HG03097 (cell line): ENCODE measurements around the gene PLEKHH1.
"Not testable (repeated sequence)": the region's sequence is repeated elsewhere in the genome, so short reads cannot be mapped to it uniquely, and the experiment has no call there.

Source experiments
- ATAC-seq: cut with Tn5 transposase; IDR thresholded peaks from one replicate; pipeline ENCODE4 v1.9.1; 2021; ENCODE audit not compliant: unreplicated experiment, low FRiP score

Gene PLEKHH1

DNA sequence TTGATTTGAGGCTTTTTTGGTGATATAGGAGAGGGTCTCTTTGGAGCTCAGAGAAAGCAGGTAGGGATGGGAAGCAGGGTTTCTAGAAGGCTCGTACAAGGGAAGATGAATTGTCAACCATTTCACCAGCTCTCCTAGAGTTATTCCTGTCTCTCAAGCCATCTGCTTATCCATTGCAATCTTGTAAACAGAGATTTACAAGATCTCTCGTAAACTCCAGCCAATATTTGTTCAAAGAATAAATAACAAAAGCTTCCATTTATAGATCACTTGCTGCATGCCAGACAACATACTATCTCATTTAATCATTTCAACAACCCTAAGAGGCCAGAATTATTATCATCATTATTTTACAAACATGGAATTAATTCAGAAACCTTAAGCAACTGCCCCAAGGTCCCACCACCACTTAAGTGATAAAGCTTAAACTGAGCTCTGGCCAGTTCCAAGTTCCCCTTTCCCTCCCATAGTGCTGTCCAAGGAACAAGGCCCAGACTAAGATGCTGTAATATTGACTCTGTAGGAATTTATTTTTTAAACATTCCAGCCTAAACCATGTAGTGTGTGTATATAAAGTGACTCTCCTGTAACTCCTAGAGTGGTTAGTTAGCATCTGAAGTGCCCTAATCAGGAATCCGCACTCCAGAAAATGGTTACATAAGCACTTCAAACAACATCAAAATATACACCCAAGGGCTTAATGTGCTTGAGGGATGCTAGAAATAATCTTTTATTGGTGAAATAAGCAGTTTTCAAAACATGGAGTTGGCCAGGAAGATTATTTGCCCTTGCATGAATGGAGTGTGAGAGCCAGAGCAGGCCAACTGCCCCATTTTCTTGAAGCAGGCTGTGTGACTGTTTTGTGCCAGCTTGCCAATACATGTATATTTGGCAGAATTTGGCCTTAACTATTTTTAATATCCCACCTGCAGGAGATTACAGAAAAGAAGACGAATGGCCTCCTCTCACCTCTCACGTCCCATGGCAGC lies 2.8 kb upstream of the PLEKHH1 start:
- no peak for ATAC-seq

DNA sequence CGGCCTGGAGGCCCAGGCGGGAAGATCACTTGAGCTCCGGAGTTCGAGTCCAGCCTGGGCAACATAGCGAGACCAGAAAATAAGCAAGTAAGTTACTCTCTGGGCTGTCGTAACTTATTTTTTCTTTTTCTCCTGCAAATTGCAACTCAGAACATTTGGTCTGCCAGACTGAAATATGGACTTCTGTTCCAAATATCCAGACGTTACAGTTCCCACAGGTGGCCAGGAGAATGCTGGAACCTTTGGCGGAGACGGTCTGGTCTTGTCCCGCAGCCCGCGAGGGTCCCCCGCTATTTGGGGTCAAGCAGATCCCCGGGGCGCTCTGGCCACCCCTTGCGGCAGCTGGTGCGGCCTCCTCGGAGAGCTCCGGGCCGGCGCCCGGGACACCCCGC lies 488 bp upstream of the PLEKHH1 start:
- no peak for ATAC-seq

DNA sequence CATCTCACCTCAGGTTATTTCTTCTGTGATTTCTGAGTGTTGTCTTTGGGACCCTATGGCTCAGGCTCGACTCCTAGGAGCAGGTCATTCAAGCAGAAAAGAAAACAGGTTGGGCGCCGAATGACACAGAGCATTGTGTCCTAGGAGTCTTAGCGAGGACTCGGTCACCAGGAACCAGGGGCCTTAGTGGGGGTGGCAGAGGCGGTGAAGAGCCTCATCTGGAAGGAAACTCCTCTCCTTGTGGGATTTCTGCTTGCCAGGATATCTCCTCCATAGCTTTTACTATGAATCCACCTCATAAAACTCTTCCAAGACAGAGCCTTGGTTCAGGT lies 630 bp downstream of the PLEKHH1 start:
- ATAC-seq = no peak

DNA sequence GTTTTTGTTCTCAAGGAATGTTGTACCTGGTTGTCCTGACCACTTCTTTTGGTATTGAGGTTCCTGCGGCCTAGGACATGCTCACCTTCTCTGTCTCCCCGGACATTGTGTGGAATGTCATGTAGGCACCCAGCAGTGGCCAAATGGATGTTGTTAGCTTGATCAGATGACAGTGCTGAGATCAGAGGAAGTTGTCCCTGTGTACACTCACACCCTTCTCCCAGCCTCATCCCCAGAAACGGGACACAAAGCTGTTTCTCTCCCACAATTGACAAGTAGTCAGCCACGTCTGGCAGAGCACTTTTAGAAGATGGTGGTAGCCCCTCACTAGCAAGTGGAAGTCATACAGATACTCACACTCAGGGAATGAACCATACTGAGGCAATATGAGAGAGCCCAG lies 3.0 kb downstream of the PLEKHH1 start:
- no peak for ATAC-seq

DNA sequence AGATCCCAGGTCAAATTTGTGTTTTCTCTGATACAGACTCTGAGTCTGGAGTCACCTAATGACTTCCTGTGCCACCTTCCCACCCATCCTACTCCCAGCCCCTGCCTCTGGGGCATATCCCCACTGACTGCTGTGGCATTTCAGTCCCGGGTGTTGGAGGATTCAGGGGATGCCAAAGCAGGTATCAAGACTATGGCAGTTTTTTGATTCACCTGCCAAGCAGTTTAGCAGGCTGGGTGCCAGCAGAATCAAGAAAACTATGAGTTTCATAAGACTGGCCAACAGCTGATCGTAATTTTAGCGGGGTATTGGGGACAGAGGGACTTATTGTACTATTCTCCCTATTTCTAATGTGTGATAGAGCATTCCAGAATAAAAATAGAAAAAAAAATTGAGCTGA lies 4.6 kb downstream of the PLEKHH1 start:
- no peak for ATAC-seq

DNA sequence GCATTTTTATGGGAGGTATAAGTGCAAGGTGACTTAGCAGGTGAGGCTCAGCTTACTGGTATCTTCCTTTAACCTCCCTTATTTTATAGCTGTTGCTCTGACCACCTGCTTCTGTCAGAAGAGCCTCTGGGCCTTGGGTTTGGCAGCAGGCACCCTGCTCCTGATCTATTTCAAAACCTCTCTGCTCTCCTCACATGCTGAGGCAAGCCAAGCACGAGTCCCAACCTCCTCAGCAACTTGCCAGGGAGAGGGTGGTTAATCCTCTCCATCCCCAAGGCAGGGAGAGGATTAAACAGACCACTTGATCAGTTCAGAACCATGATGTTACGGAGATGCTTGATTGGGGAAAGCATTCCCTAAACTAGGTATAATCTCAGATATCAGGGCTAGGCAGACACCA lies 5.4 kb downstream of the PLEKHH1 start:
- ATAC-seq = no peak

DNA sequence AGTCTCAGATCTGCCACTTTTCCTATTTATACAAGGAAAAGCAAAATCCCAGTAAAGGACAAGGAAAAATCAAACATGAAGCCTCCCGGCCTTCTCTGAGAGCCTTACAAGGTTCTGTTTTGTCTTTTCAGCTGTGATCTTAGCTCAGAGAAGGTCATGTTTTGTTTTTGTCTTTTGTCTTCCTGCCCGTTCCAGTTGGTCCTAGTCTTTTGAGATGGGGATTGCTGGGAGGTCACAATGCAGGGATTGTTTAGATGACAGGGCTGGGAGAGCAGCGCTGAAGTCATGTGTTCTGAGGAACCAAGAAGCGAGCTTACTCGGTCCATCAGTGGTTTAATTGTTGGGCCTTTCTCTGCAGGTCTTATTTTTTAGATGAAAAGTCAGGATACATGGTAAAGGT lies 6.0 kb downstream of the PLEKHH1 start:
- no peak for ATAC-seq

DNA sequence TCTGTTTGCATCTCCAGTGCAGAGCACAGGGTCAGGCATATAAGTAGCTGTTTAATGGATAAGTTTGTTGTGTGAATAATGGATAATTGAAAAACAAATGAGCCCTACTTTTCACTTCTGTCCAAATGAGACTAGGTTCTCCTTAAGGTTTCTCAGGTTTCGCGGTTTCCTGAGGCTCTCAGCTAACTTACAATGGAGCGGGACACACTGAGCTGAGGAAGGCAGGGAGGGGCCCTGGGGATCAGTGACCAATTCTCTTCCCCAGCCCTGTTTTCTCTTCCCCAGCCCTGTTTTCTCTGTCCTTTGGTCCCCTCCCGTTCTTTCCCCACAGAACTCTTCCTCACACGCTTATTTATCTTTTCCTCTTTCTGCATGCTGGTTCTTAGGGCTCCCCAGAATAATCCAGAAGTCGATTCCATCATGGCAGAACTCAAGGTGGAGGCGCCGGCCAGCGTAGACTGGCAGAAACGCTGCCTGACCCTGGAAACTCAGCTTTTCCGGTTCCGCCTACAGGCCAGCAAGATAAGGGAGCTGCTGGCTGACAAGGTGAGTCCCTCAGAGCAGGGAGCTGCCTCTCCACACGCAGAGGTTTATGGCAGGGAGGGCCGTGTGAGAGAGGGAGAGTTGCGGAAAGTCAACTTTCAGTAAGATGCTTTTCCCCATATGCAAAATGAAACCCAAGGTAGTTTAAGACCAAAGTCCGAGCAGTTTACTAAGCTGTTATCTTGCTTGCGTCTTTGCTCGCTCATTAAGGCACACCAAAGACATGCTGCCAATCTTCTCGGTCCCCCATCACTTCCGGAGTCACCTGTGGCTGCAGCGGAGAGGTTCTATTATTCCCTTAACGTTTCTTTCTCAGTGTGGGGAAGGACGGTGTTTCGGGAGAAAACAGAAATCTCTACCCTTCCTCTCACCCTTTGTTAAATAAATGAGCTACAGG lies 8.6 kb downstream of the PLEKHH1 start:
- ATAC-seq = no peak

DNA sequence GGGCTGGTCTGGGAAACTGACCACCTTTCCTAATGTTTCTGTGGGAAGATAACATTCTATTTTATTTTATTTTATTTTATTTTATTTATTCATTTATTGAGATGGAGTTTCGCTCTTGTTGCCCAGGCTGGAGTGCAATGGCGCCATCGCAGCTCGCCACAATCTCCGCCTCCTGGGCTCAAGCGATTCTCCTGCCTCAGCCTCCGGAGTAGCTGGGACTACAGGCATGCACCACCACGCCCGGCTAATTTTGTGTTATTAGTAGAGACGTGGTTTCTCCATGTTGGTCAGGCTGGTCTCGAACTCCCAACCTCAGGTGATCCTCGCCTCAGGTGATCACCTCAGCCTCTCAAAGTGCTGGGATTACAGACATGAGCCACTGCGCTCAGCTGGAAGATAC lies 9.5 kb downstream of the PLEKHH1 start:
- not testable (repeated sequence) for ATAC-seq

DNA sequence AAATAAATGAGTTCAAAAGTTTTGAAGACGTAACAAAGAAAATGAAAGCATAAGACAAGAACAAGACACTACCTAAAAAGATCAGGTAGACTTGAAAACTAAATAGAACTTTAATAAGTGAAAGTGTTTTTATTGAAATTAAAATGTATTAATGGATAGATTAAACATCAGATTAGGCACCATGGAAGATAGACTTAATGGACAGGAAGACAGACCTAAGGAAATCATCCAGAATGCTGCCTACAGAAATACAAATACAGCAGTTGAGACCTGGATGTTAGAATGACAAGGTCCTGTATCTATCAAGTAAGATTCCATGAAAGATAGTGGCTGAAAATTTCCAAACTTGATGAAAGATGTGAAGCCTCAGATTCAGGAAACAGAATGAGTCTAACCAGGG lies 11.5 kb downstream of the PLEKHH1 start:
- no peak for ATAC-seq

DNA sequence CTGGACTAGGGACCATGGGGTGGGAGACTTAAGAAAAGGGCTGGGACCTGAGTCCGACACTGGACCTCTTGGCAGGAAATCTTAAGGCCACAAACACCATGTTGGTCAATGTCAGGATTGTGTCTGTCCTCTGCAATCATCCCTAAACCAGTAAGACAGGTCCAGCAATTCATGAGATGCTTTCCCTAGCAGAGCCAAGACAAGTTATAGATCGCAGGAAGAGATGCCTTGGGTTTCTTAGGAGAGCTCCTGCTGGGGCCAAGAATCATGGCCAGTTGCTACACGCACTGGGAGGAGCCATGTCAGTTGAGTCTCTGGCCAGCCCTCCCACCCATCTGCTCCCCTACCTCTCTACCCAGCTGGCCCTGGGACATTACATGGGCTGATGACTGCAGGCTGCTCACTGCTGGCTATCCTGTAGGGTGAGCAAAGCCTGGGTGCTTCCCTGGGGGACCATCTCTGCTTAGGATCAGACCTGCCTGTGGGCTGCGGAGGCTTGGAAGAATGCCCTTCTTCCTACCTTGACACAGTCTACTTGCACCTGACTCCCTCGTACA lies 14.2 kb downstream of the PLEKHH1 start:
- no peak for ATAC-seq

DNA sequence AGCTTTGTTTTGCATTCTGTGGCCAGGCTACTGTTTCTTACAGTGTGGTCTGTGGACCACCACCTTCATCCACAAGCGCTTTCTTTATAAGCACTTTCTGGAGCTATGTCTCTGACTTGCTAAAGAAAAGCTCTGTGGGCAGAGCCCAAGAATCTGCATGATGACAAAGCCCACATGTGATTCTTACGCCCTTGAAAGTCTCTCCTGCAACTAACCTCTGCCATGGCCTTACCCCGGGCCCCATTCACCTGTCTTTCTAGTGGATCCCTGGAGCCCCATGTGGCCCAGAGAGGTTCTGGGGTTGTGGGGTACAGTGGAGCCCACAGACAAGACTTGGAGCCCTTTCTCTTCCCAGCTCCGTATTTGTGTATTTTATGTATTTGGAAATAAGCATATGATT lies 16.6 kb downstream of the PLEKHH1 start:
- ATAC-seq = no peak

DNA sequence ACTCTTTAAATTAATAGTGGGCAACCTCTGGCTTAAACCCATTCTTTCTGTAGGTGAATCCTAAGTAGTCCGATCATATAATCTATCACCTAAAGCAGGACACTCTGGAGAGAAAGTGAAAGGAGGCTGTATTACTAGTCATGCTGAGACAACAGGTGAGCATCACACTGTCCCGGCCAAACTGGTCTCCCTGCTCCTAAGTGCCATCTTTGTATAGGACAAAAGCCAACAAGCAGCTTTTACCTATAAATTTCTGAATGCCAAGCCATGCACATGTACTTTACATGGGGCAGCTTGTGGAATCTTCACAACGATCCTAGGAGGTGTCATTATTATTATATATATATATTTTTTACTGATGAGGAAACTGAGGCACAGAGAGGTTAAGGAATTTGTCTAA lies 18.0 kb downstream of the PLEKHH1 start:
- ATAC-seq = no peak

DNA sequence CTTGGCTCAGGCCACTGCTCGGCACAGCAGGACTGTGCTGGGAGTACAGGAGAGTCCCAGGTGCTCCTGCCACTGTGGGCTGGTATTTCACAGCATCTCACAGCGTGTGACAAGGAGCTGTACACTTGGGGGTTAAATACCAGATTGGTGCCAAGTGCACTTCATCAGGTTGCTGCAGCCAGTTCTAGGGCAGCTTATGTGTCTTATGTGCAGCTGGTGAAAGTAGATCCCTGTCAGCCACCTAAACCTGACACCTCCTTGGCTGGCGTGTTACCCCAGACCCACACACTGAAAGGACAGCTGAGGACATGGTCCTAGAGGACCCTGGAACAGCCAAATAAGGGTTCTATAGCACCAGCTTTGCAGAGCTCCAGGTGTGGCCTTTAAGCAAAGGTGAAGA lies 18.9 kb downstream of the PLEKHH1 start:
- ATAC-seq = no peak

DNA sequence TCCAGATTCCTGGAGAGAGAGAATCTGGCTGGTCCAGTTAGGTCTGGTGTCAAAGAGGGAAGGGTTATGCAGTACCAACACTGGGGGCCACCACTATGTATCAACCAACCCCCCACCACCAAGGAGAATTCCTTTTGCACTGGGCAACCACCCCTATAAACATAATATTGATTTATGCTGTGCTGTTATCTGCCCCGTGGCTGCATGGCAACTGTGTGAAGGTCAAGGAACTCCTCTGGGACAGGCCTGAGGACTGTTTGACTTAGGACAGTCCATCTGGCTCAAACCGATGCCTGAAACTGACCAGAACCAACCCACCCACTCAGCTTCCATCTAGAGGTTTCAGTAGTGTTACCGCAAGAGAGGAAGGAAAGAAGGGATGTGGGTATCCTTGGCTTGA lies 20.5 kb downstream of the PLEKHH1 start:
- ATAC-seq = no peak

DNA sequence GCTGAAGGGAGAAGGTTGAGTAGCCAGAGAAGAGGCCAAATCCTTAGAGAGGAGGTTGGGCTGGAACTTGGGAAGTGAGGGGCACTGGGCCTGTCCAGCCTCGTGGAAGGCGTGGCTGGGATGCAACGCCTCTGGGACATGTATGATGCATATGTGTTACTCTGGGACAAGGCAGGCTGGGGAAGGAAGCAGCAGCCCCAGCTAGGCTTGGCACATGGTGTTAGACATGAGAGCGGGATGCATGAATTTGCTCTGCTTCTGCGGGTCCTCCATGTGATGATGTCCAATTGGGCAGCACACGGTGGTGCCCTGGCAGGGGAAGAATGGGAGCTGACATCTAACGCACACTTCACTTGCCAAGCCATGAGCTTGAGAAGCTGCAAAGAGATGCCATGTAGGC lies 21.3 kb downstream of the PLEKHH1 start:
- ATAC-seq = no peak

DNA sequence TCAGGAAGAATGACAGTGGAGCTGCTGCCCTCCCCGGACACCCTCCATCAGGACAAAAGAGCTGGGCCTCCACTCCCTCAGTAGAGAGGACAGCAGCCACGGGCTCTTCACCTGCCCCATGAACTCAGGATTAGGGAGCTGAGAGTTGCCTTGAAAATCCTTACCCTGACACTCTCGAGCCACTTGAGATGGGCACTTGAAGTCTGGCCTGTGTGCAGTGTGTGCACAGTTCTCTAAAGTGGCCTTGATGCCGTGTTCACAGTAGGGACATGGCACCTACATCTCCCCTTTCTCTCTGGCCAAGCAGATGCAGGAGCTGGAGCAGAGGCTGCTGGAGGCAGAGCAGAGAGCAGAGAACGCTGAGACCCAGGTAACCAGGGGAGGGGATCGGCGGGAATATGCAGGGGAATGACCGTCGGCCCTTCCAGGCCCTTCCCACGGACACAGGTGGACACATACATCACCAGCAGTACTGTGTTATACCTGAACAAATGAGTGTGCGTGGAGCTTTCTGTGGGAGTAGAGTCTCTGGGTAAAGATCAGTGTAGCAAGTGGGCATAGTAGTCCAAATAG lies 22.5 kb downstream of the PLEKHH1 start:
- no peak for ATAC-seq

DNA sequence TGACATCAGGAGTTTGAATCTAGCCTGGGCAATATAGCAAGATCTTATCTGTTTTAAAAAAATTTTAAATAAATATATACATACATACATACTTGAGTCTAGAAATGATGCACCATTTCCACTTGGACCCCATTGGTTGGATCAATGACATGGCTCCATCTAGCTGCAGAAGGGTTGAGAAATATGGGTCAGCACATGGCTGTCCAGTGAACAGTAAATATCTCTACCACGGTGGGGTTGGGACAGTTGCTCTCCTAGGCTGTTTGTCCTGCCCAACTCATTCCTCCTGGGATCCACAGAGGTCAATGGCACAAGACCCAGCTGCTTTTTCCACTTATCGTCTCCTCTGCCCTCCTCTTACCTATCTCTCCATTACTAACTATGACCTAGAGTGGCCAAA lies 23.6 kb downstream of the PLEKHH1 start:
- no peak for ATAC-seq

DNA sequence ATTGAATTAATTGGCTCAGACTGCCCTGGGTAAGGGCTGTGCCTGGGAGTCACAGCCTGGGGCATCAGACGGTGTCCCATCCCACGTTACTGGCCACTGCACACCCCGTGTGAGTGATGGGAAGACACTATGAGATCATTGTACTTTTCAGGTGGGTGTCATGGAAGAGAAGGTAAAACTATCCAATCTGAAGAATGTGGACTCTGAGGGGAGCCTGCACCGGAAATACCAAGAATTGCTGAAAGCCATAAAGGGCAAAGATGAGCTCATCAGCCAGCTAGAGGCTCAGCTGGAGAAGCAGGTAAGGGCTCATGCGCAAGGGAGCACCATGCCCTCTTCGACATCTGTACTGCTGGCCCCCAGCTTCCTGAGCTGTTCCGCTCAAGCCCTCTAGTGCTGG lies 24.0 kb downstream of the PLEKHH1 start:
- ATAC-seq = no peak

DNA sequence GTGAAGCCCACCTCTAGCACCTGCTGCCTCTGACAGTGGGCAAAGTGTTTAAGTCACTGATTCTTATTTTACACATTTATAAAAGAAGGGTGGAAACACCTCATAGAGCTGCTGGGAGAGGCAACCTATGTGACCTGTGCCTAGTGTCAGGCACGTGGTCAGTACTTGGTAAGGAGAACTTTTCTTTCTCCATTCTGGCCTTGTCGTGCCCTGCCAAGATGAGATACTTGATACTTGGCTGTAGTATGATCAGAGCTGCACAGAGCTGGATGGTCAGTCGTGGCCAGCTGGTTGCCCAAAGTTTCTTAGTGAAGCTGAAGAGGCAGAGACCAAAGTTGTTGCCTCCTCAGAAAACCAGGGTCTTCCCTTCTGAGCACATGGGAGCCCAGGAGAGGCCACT lies 24.6 kb downstream of the PLEKHH1 start:
- ATAC-seq = no peak

DNA sequence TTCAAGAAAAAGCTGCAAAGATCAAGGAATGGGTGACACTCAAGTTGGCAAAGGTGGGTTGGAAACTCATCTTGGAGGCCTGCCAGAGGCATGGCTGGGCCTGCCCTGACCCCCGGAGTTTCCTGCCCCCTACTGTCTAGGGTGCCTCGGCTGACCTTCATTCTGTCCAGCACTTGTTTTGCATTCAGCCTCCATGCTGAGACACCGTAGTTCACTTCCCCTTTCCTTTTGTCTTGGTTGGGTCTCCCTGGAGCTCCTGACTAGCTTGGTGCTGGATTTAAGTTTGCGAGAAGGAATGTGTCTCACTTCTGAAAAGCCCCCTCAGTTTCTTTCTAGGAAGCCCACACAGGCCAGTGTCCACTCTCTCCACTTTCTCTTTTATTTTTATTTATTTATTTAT lies 26.5 kb downstream of the PLEKHH1 start:
- no peak for ATAC-seq
